GM06990 (cell line): ENCODE results near the gene DCAF7.

Experiments used
- DNase-seq: peaks from one replicate; pipeline ENCODE4 v3.0.0-alpha.2; 2011; ENCODE audit not compliant: insufficient read length; ENCODE audit errors: extremely low read depth
- H3K27me3 ChIP-seq: replicated peaks from 2 replicates; pipeline ENCODE4 v1.6.0; 2011; ENCODE audit warnings: low read length; ENCODE audit not compliant: control insufficient read depth, insufficient read depth
- H3K36me3 ChIP-seq: 2 replicates; pipeline ENCODE4 v1.5.1; 2011; ENCODE audit warnings: low read length; ENCODE audit not compliant: control insufficient read depth, insufficient read depth
- H3K4me3 ChIP-seq: replicated peaks from 2 replicates; pipeline ENCODE4 v1.5.1; 2011; ENCODE audit warnings: low read depth, mild to moderate bottlenecking, control low read depth, low read length
- CTCF ChIP-seq: IDR thresholded peaks from 2 replicates; pipeline ENCODE4 v1.5.1; 2011; ENCODE audit warnings: low read length, control low read depth, mild to moderate bottlenecking, inconsistent platforms; ENCODE audit not compliant: insufficient read depth, poor library complexity, severe bottlenecking

Gene DCAF7

GRCh38 chr17:63592797-63593196, 42.5 kb downstream of the DCAF7 start:
- DNase-seq, result no peak
- TF ChIP-seq CTCF, result no peak
- no peaks in the 10 kb centered on the region for H3K27me3 ChIP-seq
- H3K4me3 ChIP-seq, result no peak overlapping the region
- H3K36me3 ChIP-seq, result peaks cover 18% of the 10 kb centered on the region

GRCh38 chr17:63595132-63595531, 44.9 kb downstream of the DCAF7 start:
- TF ChIP-seq CTCF, result no peak
- no peak for DNase-seq
- Histone ChIP-seq H3K27me3 (no peaks in the 10 kb centered on the region), H3K4me3 (no peak overlapping the region), H3K36me3 (peaks cover 11% of the 10 kb centered on the region)

DNA sequence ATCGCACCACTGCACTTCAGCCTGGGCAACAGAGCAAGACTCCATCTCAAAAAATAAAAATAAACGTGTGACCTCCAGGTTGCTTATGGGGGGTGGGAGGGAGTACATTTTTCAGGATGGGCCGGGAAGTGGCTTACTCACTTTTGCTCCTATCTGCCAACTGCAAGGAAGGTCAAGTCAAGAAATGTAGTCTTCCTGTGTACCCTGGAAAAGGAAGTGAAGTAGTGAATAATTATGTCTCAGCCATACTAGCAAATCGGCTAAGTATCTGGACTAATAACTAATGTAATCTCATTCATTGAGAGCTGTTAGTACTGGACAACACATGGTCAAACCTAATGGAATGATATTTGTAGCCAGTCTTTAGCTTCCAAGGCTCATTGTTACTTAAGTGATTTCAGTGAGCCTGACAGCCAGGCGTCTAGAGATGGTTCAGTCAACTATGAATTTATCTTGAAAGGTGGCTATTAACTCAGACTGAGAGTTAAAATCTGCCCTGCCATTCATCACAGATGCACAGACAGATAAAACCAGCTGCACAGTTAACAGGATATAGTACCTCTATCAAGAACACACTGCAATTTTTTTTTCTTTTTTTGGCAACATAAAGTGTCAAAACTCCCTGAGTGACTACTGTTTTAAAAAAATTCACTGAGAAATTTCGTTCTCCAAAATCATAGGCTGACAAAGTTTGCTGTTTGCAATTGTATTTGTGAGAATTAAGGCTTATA, 46.7 kb downstream of the DCAF7 start:
- Histone ChIP-seq H3K36me3 (peaks cover 1% of the 10 kb centered on the region; the same call in 1 of the 2 replicates), H3K4me3 (no peak overlapping the region), H3K27me3 (no peaks in the 10 kb centered on the region)
- no peak for TF ChIP-seq CTCF
- DNase-seq, result no peak

- Histone ChIP-seq H3K27me3 (no peaks in the 10 kb centered on the region), H3K4me3 (no peak overlapping the region), H3K36me3 (no peaks in the 10 kb centered on the region; the same call in 1 of the 2 replicates)
- no peak for TF ChIP-seq CTCF
- DNase-seq, result no peak
These were observed 48.0 kb downstream of the DCAF7 start for GRCh38 chr17:63598281-63598680.

DNA sequence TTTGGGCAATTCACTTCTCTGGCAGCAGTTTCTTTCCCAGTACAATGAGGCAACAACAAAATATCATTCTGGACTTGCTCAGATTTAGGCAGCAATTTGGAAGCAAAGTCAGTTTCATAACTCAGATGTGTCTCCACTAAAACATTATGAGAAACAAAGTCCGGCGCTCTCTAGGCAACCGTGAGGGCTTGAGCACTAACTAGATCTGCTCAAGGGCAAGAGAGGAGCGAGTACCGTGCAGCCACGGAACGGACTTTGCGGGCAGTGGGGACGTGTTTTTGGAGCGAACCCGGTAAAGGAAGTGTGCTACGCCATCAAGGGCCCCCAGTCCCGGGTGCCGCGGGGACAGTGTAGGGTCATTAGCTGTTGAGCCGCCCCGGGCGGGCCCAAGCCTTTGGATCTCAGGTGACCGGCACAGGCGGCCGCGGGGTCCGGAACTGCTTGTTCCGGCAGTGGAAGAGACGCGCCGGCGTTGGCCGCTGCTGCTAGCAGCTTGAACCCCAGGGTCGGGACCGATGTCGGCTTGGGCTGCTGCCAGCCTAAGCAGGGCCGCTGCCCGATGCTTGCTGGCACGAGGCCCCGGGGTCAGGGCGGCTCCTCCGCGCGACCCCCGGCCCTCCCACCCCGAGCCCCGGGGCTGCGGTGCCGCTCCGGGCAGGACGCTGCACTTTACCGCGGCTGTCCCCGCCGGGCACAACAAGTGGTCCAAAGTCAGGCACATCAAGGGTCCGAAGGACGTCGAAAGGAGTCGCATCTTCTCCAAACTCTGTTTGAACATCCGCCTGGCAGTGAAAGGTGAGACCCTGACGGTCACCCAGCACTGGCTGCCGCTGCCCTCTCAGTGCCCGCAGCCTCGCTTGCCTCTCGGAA, 50.5 kb downstream of the DCAF7 start, which contains the start of gene TACO1:
Gene TACO1 (plus strand): TSS at position 327 of the 870 bp plus-strand sequence. CDS start 189 bp downstream, at position 516.
- DNase-seq, result peak; percentile 85
- Histone ChIP-seq H3K27me3 (no peaks in the 10 kb centered on the region), H3K36me3 (no peaks in the 10 kb centered on the region), H3K4me3 (peak within 1 kb of the TSS; percentile 91)
- no peak for TF ChIP-seq CTCF
